ENCODE measurements around the gene PRAME. TPM values are rescaled to one million over a fixed set of nuclear protein-coding genes. Genes with fewer than 3 reads are reported as not detected.

PRAME gene
- polyA plus RNA-seq, 3 donors: 0.10 TPM; not detected in 2

DNA sequence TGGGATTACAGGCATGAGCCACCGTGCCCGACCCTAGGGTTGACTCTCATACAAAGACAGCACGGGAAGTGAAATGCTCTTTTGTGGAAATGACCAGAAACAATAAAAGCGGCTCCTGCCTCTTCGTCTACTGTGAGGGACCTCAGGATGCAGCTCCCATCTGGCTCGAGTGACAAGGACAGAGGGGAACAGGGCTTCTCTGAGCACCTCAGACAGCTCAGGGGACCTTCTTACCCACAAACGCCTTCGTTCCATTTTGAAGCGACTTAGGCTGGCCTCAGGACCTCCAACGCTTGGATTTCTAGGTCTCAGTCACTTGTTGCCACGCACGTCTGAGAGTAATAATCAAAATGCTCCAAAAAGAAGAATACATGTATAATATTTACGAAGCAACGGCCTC, 2.5 kb downstream of the PRAME start:
- 86 to 93% (median 91%) methylated on average over 14 of the region's 14 CpGs for WGBS, 3 donors
- H3K27ac ChIP-seq (ENCODE audit: low read depth, low read length): no peak overlapping the region

GRCh38 chr22:22555596-22555995, 3.5 kb downstream of the PRAME start:
- WGBS, 3 donors: 85 to 92% (median 92%) methylated on average over 9 of the region's 9 CpGs
- no peak overlapping the region for H3K27ac ChIP-seq (ENCODE audit: low read depth, low read length)

DNA sequence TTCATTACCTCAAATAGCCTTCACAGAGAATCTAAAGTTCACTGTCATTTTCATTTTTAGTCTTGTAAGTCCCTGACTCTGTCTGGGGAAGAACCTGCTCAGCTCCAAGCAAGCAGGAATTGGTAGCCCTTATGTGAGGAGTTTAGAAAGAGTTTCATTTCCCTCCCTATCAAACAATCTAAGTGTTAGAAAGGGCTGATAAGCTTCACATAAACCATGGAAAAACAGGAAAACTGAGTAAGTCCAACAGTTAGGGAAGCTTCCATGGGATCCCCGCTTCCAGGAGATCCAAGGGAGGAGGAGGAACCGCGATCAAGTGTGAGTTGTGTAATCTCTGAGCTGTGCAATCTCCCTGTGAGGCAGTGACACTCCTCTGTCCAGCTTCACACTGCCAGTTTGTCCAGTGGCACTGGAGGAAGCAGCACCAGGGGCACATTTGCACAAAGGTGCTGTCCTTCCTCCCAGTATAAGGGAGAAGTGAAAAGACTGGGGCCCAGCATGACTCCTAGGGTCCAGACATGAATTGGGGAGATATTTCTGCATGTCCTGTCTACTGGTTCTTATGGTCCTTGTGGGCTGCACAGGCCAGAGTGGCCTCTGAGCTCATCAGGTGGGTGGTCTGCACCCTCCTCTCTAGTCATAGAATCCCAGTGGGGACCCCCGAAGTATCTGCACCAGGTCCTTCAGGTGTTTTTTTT, 4.3 kb downstream of the PRAME start:
- WGBS, 3 donors: 54 to 77% (median 65%) methylated on average over 4 of the region's 4 CpGs

DNA sequence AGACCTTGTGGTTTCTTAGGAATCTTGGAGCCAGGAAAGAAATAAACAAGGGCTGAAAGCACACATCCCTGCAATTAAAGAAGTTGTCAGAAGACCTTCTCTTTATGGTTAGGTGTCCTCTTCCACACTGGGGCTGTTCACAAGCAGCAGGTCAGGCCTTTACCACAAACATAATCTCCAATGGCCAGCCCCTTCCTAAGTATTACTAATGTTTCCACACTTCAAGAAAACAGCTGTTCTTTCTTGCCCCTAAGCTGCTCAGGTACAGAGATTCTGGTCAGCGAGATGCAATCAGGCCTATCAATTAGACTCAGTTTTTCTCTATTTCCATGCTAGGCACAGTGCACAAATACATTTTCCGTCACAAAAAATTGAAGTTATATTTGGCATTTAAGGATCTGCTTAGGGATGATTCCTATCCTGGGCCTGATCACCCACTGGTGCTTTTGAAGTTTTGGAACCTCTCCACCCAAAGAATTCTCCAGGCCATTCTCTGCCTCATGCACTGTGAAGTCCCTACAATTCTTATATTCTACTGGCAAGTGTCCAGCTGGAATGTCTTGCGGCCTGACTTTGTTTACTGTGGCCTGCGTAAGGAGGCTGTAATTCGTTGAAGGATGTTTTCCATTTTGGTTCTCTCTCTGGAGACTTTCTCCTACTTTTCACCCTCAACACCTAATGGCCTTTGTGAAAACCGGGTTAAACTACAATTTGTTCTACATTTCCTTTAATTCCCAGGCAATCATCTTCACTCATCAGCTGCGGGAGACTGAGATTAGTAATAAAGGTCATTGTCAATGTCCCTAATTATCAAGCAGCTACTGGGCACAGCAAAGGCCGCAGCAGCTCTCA, 5.1 kb downstream of the PRAME start:
- WGBS, 3 donors: 56 to 68% (median 67%) methylated on average over 8 of the region's 8 CpGs
- H3K27ac ChIP-seq (ENCODE audit: low read depth, low read length): no peak overlapping the region

More for the DNA sequence above, 4.3 kb downstream of the PRAME start:
- H3K27ac ChIP-seq (ENCODE audit: low read depth, low read length): no peak overlapping the region

DNA sequence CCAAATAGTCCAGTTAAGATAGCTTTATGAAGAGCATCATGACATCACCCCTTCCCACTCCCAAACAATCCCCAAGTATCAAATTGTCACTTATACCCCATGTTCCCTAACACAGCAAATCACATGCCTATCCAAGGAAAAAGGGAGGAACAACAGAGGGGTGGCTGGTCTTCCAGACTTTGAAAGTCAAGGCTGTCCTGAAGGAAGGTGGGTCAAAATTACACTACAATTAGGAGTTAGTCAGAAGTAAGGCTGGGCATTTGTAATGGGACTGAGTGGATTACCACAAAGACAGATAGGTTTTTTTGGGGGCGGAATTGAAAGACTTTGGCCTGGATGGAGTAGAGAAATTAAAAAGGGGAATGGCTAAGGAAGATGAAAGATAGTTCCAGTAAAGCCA, 5.9 kb downstream of the PRAME start:
- WGBS, 3 donors: 66 to 98% (median 86%) methylated on average over 1 of the region's 1 CpG
- H3K27ac ChIP-seq (ENCODE audit: low read depth, low read length): no peak overlapping the region

- WGBS, 3 donors: 69 to 77% (median 72%) methylated on average over 4 of the region's 4 CpGs
- H3K27ac ChIP-seq (ENCODE audit: low read depth, low read length): no peak overlapping the region
Measured at GRCh38 chr22:22552630-22553029, 6.4 kb downstream of the PRAME start.

DNA sequence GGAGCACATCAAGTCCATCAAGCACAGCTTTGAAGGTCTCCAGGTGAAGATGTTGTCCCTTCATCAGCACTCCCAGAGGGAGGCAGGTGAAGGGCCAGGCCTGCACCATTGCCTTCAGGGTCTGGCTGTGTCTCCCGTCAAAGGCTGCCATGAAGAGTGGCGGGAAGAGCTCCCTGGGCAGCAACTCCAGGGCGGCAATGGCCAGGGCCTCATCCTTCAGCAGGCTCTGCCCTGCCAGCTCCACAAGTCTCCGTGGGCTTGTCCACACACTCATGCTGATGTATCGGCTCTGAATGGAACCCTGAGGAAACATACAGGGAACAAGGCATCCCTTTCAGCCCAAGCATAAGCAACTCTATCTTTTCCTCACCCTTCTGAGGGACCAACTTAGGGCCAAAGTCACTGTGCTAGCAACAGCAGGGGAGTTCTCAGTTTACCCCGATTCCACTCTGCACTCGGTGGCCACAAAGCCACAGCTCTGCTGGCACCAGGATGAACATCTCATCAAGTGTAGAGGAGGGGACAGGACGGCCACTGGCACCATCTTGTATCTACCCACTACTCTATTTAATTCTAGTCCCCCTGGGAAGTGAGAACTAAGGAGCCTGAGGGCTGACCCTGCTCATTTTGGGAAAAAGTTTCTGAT, 8.2 kb downstream of the PRAME start:
- WGBS, 3 donors: 75 to 89% (median 87%) methylated on average over 8 of the region's 8 CpGs

GRCh38 chr22:22548910-22549309, 10.2 kb downstream of the PRAME start:
- 55 to 80% (median 55%) methylated on average over 1 of the region's 1 CpG for WGBS, 3 donors
- H3K27ac ChIP-seq (ENCODE audit: low read depth, low read length): no peak overlapping the region

More for the DNA sequence above, 8.2 kb downstream of the PRAME start:
- H3K27ac ChIP-seq (ENCODE audit: low read depth, low read length): no peak overlapping the region

DNA sequence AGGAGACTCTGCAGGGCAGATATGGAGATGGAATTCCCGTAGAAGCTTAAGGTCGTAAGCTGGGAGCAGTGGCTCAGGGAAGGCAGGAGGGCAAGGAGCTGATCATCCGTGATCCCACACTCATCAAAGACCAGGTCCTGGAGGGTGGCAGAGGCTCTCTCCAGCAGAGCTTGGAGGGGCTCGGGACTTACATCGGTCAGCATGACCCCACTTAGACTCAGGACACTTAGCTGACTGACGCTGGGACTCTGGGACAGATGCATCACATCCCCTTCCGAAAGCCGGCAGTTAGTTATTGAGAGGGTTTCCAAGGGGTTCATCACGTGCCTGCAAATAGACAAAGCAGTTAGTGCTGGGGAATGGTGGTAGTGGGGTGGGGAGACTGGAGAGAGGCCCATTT, 10.7 kb downstream of the PRAME start:
- no peak overlapping the region for H3K27ac ChIP-seq (ENCODE audit: low read depth, low read length)
- WGBS, 3 donors: 65 to 76% (median 75%) methylated on average over 9 of the region's 9 CpGs

DNA sequence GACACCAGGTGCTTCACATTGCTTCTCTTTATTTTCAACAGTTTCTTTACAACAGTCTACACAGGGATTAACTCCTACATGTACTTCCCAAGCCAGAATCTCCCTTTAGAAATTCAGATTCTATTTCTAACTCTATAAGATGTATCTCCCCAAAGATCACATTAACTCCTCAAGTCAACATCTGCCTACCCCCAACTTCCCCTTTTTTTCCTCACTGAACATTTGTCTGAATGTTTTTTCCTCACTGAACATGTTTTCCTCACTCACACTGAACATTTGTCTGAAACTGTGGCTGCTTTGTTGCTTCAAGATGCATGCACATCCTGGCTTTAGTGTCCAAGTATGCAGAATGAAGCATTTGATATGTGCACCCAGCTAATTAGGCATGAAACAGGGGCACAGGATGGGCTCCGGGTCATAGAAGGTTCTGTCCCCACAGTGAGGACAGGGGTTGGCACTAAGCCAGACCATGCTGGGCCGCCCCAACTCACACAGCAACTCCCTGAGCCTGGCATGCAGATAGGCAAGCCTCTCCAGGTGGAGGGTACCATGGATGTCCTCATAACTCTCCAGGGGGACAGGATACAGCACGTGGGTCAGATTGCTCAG, 11.3 kb downstream of the PRAME start:
- H3K27ac ChIP-seq (ENCODE audit: low read depth, low read length): no peak overlapping the region
- 34 to 40% (median 37%) methylated on average over 3 of the region's 3 CpGs for WGBS, 3 donors

GRCh38 chr22:22547226-22547625, 11.8 kb downstream of the PRAME start:
- 80 to 91% (median 88%) methylated on average over 3 of the region's 3 CpGs for WGBS, 3 donors
- H3K27ac ChIP-seq (ENCODE audit: low read depth, low read length): no peak overlapping the region

- WGBS, 3 donors: 33 to 41% (median 37%) methylated on average over 5 of the region's 5 CpGs
- no peak overlapping the region for H3K27ac ChIP-seq (ENCODE audit: low read depth, low read length)
Measured at GRCh38 chr22:22546490-22546889, 12.6 kb downstream of the PRAME start.

- no peak overlapping the region for H3K27ac ChIP-seq (ENCODE audit: low read depth, low read length)
- WGBS, 3 donors: 79 to 92% (median 83%) methylated on average over 2 of the region's 2 CpGs
Measured at GRCh38 chr22:22545084-22545483, 14.0 kb downstream of the PRAME start.

DNA sequence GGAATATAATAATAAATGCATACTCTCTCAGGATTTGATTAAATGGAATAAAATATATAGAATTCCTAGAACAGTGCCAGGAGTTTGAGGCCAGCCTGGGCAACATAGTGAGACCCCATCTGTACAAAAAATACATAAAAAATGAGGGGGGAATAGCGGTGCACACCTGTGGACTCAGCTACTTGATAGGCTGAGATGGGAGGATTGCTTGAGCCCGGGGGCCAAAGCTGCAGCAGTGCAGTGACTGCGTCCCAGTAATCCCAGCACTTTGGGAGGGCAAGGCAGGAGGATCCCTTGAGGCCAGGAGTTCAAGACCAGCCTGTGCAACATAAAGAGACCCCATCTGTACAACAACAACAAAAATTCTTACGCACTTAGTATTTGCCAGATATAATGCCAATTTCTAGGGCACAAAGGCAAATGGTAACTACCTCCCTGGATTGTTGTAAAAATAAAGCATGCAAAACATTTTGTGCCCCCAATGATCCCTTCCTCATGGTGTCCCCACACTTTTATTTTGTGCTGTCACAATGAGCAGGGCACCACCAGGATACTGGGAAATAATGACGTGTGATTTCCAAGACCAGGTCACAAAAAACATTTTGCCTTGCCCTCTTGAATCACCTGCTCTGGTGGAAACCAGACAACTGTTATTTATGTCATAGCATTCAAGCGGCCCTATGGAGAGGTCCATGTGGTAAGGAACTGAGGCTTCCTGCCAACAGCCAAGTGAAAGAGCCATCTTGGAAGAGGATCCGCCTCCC, 20.7 kb downstream of the PRAME start:
- WGBS, 3 donors: 72 to 79% (median 77%) methylated on average over 7 of the region's 7 CpGs

GRCh38 chr22:22536916-22537315, 22.1 kb downstream of the PRAME start:
- WGBS, 3 donors: 33 to 54% (median 40%) methylated on average over 1 of the region's 1 CpG
- no peak overlapping the region for H3K27ac ChIP-seq (ENCODE audit: low read depth, low read length)

More for the DNA sequence above, 20.7 kb downstream of the PRAME start:
- H3K27ac ChIP-seq (ENCODE audit: low read depth, low read length): no peak overlapping the region

- no peak overlapping the region for H3K27ac ChIP-seq (ENCODE audit: low read depth, low read length)
- WGBS, 3 donors: 62 to 80% (median 79%) methylated on average over 6 of the region's 6 CpGs
Measured at GRCh38 chr22:22536515-22536914, 22.6 kb downstream of the PRAME start.

DNA sequence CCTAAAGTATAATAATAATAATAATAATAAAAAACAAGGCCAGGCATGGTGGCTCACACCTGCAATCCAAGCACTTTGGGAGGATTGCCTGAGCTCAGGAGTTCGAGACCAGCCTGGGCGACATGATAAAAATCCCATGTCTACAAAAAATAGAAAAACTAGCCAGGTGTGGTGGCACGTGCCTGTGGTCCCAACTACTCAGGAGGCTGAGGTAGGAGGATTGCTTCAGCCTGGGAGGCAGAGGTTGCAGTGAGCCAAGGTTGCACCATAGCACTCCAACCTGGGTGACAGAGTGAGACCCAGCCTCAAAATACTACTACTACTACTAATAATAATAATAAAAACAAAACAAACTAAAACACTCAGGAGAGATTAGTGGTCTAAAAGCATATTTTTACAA, 23.4 kb downstream of the PRAME start:
- 75 to 90% (median 87%) methylated on average over 3 of the region's 3 CpGs for WGBS, 3 donors
- H3K27ac ChIP-seq (ENCODE audit: low read depth, low read length): no peak overlapping the region

Data from adipose tissue (tissue), 3 donors.